Sciatic nerve (tissue), 2 donors: ENCODE results near the gene CORIN. TPM values are rescaled to one million over a fixed set of nuclear protein-coding genes. Genes with fewer than 3 reads are reported as not detected.
"Not testable (repeated sequence)": the region's sequence is repeated elsewhere in the genome, so short reads cannot be mapped to it uniquely, and the experiment has no call there.

Experiments
- ATAC-seq: fragments of 200-7000 bp; cut with Tn5 transposase; one replicate; pipeline ENCODE4 v1.9.1; 2020; ENCODE audit warnings: mild to moderate bottlenecking, moderate library complexity
- DNase-seq: peaks from one replicate; pipeline ENCODE4 v3.0.0-alpha.2; 2020; ENCODE audit warnings: low spot score
- intact Hi-C: fragments of 100-400 bp; cut with DNase I; formaldehyde crosslinking; loops from one replicate; pipeline ENCODE4 v1.14.2; 2022
- total RNA-seq: library from RNA; stranded (reverse); fragmentation: NEBNext Ultra II Directional; extraction: Animal tissue kit (Norgen Biotek cat#: 25700); gene quantifications from one replicate; pipeline ENCODE4 v1.2.1, GENCODE V29; 2021
- donor health status: DM: no; HTN: no; CAD: no.
- donor health status: DM: no; HTN: no; CAD: no.

Gene CORIN
- total RNA-seq, 1 donor from 2014 or later, result 0.36 TPM

DNA sequence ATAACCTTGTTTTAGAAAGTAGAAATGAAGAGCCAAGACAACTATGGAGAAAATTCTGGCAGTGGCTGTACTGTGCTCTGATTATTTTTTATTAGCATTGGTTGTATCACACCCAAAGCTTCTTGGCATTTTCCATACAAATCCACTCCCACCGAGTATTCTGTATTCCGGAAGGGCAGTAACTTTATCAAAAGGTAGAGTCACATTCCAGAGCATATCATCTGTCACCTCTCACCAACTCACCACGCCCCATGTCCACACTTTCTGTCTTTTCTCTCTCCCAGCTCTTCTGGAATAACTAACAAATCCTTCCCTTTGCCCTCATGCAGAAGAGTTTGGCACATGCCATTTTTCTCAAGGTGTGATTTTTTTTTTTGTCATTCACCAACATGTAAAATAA lies 52.7 kb downstream of the CORIN start:
- intact Hi-C loops, result no loop called here
- no peak for DNase-seq
- ATAC-seq, result no peak

DNA sequence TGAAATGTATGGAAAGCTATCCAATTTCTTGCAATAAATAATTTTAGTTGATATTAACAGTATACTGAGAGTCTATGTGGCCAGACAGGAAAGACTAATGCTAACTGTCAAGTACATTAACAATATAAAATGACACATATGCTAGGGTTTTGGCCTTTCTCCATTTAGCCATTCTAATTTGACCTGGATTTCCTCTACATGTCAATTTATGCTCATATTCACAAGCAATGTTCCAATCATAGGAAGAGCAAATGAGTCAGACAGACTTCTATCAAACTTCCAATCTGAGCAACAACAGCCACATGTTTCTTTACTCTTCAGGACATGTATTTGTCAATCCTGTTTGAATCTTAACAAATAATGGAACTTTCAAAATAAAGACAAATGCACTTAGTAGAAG lies 53.6 kb downstream of the CORIN start:
- no peak for DNase-seq
- no peak for ATAC-seq
- intact Hi-C loops, result no loop called here

DNA sequence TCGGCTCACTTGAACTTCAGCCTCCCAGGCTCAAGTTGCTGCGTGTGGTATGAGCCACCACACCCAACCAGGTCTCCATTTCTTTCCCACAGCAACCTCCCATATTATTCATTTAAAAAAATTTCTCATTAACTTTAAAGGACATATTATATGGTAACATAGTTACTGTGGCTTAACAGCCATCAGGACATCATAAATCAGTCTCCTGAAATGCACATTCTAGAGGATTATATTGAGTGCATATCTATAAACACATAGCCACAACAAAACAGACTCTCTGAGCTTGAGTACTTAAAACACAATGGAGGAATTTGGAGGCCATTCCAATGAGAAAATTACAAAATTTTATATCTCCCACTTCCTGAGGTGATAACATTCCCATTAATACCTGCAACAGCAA lies 61.5 kb downstream of the CORIN start:
- no peak for DNase-seq
- intact Hi-C loops, result no loop called here
- no peak for ATAC-seq

DNA sequence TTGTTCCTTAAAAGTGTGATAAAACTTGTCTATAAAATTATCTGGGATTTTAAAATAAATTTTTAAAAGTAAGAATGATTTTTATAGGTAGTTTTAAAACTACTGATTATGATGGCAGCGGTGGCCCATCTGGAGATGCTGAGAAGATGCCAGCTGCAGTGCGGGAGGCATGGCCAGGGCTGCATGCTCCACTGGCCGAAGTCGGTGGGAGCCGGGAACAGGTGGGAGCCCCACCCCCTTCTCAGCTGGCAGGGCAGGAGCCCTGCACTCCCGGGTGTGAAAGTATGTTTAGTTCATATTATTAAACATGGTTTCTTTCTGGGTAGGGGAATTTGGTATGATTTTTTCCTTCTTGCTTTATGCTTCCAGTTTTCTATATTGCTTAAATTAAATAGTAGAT lies 63.8 kb downstream of the CORIN start:
- no peak for DNase-seq
- no peak for ATAC-seq
- intact Hi-C loops, result no loop called here

DNA sequence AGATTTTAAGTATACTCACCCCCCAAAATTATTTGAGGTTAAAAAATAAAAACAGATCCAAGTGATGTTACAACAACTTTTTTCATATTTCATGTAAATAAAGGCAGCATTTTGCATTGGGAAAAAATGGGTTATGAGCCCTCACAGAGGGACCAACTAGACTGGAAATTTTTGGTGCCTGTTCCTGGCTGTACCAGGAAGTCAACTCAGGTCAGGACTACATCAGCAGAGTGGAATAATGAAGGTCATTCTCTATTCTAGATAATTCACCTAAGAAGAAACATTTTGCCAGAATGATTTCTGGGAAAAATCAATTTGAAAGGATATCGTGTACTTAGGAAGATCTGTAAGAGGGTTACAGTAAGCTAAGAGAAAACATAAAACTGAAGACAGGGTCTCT lies 66.8 kb downstream of the CORIN start:
- DNase-seq (no peak), ATAC-seq (no peak)
- intact Hi-C loops, result no loop called here

DNA sequence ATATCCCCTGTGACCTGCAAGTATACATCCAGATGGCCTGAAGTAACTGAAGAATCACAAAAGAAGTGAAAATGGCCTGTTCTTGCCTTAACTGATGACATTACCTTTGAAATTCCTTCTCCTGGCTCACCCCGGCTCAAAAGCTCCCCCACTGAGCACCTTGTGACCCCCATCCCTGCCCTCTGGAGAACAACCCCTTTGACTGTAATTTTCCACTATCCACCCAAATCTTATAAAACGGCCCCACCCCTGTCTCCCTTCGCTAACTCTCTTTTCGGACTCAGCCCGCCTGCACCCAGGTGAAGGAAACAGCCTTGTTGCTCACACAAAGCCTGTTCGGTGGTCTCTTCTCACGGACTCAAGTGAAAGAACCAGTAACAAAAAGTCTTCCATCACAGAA lies 69.9 kb downstream of the CORIN start:
- ATAC-seq, DNase-seq: not testable (repeated sequence)
- intact Hi-C loops, result loop anchor here (2.0 kb wide), 1 partner anchor 15 kb away; no protein-coding TSS in a partner anchor

DNA sequence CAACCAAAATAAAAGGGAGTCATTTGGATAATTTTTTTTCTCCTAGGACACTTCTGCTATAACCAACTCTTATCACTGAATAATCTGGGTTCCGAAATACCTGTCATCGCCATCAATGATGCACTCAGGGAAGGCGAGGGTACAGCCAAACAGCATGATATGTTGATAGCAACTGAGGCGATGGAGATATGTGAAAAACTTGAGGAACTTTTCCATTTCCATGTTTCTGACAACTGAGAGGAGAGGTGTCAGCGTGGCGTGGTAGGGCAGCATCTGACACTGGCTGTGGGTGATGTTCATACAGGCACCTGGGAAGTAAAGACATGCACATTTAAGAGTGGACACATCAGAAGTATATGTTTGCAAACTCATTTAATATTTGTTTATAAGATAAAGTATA lies 74.6 kb downstream of the CORIN start:
- DNase-seq (no peak), ATAC-seq (no peak)
- intact Hi-C loops, result no loop called here

DNA sequence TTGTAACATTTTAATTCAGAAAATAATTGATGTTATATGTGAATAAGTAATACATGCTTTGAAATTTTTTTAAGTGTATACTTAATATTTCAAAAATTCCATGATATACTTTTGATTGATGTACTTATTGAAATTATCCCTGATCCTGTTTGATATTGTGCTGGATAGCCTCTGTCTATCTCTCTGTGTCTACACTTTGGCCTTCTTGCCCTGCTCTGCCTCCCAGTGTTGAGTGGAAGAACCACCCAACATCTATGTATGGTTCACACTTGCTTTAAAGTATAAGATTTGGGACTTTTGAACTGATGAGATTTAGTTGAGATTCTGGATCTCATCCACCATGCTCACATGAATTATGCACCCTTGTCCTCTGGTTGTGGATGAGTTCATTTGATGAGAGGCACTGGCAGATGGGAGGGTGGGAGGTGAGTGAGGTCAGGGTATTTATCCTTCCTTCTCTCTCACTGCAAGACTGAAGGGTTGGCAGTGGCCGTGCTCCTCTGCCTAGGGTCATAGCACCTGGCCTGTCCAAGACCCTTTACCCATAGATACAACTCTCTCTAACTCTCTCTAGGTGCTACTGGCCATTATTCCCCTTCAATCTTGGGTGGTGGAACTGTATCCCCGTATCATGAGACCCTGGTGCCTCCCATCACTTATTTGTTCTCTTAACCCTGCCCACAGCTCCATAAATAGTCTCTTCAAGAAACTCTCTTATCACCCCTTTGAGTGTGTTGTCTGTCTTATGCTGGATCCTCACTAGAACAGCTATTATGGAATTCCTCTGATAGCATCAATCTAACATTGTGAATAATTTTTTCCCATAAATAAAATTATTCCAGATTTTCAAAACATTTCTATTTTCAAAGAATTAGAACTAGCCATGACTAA lies 75.2 kb downstream of the CORIN start:
- DNase-seq (no peak), ATAC-seq (no peak)
- intact Hi-C loops, result no loop called here

DNA sequence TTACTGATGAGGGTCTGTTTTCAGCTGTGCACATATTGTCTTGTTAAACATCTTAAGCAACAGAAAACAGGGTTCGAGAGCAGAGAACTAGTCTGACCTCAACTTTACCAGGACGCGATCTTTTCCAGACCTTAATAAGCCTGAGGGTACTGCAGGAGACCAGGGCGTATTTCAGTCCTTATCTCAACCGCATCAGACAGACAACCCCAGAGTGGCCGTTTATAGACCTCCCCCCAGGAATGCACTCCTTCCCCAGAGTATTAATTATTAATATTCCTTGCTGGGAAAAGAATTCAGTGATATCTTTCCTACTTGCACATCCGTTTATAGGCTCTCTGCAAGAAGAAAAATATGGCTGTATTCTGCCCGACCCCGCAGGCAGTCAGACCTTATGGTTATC lies 84.6 kb downstream of the CORIN start:
- not testable (repeated sequence) for DNase-seq, ATAC-seq
- intact Hi-C loops, result loop anchor here (2.0 kb wide), 1 partner anchor 13 kb away; no protein-coding TSS in a partner anchor

DNA sequence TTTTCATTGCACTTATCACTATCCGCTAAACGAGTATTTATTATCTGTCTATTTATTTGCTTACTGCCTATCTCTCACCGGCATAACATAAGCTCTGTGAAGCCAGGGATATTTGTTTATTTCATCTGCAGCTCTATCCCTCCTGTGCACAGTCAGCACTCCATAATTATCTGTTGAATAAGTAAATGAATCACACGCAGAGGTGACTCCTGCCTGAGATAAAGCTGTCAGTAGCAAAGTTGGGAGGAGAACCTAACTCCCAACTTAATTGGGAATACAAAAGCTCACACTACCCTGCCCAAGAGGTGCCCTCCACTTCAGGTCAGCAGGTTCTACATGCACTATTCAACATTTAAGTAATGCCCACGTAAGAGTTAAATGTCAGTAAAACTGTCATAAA lies 85.7 kb downstream of the CORIN start:
- DNase-seq (no peak), ATAC-seq (no peak)
- intact Hi-C loops, result loop anchor here (2.0 kb wide), 1 partner anchor 15 kb away; no protein-coding TSS in a partner anchor

DNA sequence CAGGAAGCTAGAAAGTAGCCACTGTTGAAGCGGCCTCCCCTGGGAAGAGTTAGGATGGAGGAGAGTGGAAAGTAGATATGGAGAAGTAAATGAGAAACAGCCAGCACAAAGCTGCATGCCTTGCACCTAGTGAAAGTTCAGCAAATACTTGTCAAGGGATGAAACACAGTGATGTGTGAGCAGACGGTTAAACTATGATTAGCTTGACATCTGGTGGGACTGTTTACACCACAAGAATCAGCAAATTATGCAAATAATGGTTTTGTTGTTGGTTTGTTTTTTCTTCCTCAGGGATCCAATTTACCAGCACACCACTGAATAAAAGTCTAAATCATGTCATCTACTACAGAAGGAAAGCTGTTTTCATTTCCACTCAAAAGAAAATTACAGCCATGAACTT lies 87.1 kb downstream of the CORIN start:
- DNase-seq (no peak), ATAC-seq (no peak)
- intact Hi-C loops, result no loop called here

DNA sequence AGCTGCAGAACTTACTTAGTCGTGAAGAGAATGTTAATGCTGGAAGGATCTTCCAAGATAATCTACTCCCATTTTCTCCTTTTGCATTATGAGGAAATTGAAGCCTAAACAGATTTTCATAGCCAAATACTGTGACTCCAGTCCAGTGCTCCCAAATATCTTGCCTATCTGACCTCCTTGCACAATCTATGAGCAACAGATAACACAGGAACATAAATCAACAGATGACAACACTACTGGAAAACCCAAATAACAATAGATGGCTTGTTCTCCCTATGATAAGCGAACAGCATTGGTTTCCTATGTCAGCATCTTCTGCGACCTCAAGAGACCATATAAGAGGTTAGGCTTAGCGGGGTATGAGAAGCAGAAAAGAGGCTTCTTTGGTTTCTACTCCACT lies 88.0 kb downstream of the CORIN start:
- ATAC-seq, result no peak

DNA sequence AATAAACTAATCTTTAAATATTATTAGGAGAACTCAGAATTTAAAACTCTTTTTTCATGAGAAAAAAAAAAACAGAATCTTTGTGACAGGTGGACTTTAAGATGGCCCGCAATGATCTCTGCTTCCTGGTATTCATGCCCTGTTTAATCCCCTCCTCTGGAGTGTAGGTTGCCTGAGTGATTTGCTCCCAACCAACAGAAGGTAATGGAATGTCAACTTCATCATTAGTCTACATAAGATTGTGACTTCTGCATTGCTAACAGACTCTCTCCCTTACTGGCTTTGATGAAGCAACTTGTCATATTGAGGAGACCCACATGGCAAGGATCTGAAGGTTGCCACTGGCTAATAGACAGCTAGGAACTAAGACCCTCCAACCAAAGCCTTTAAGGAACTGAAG lies 88.8 kb downstream of the CORIN start:
- no peak for ATAC-seq
- intact Hi-C loops, result no loop called here

More for the DNA sequence above, 88.0 kb downstream of the CORIN start:
- intact Hi-C loops, result no loop called here
- DNase-seq, result no peak

DNA sequence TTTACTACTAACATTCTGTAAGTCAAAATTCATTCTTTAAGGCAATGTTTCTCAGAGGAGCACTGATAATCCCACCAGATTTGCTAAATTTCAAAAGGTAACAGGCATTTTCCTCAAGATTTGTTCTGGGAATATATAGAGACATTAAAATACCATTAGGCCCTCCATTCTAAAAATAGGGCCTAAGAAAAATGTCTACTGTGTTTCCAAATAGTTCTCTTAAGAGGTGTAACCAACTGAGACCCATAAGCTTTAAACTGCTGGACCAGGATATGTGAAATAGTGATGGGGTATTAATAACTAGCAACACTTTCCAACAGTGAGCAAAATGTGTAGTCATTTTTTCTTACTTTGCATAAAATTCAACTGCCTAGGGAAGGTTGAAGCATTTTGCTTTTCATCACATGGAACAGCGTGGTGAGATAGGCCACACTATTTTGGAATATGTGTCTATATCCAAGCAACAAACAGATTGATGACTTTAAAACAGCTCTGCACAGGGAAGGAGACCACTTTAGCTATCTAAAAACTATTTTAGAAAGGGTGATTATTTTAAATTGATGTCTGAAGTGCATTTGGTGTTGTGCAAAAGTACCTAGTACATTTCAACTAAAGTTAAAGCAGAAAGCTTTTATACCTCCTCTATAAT lies 89.9 kb downstream of the CORIN start:
- no peak for ATAC-seq

More for the DNA sequence above, 88.8 kb downstream of the CORIN start:
- no peak for DNase-seq

DNA sequence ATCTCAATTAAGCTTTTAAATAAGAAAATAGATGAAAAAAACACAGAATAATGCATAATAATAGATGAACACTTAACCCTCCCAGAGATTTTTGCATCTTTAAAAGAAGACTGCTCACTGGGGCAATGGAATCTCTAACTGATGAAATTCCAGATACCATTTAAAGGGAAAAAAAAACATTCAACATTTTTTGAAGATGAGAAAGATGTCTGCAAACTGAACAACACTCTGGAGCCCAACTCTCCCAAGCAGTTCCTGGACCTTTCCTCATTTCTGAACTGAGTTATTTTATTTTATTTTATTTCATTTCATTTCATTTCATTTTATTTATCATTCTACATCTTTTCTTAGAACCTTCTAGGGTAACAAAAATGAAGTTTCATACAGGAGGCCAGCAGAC lies 90.7 kb downstream of the CORIN start:
- ATAC-seq, result no peak
- intact Hi-C loops, result no loop called here
- no peak for DNase-seq

More for the DNA sequence above, 89.9 kb downstream of the CORIN start:
- intact Hi-C loops, result no loop called here
- DNase-seq, result no peak

DNA sequence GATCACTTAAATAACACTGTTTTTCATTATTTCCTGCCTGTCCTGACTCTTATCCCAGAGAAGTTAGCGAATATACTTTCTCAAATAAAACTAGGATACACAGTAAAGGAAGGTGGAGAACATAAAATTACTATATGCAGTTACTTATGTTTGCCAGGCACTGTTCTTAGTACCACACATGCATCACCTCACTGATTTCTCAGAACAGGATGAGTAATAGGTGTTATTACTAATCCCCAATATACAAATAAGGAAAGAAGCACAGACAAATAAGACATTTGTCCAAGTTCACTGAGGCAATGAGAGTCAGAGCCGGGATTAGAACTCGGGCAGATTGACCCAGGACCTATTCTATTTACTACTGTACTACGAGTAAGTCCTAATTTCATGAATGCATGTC lies 91.7 kb downstream of the CORIN start:
- ATAC-seq, result no peak
- intact Hi-C loops, result no loop called here
- DNase-seq, result no peak

DNA sequence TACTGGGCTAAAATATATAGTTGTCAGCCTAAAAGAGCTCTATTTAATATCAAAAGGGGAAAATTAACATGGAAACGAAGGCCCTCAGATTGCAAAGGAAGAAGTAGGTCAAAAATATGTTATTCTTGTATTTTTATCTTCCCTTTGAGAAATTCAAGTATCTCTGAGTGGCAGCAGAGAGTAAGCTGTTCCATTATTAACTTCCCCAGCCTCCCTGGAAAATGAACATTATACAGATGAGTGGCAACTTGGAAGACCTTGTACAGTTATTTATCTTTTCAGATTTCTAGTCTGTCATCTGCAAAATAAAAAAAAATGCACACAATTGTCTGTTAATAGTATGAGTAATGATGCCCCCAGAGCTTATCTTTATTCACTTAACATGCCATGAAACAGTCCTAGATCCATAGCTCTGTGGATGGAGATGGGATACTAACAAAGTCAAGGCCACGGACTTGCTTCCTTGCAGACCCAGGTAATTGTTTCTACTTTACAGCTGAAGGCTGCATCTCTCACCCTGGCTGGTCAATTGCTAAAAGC lies 93.0 kb downstream of the CORIN start:
- DNase-seq (no peak), ATAC-seq (no peak)
- intact Hi-C loops, result no loop called here

DNA sequence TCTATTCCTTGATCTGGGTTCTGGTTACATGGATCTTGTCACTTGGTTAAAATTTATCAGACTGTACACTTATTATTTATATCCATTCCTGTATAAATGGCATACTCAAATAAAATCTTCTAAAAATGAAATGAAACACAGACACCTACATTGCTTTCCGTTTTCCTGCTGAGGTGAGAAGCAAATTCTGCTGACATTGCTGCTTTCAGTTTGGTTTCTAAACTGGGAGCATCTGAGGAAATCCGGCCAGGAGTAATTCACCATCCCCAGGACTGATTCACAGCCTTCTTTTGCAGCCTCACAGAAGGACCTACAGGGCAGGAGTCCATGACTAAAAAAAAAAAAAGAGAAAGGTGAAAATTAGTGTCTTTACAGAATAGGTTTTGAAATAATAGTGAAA lies 93.6 kb downstream of the CORIN start:
- intact Hi-C loops, result no loop called here

DNA sequence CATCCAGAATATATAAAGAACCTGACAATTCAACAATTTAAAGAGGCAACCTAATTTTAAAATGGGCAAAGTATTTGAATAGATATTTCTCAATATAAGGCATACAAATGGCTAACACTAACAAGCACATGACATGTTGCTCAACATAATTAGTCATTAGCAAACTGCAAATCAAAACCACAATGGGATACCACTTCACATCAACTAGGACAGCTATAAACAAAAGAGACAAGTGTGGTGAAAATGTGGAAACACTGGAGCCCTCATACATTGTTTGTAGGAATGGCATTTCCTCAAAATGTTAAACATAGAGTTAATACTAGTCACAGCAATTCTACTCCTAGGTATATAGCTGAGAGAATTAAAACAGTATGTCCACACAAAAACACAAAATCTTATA lies 96.7 kb downstream of the CORIN start:
- ATAC-seq (no peak), DNase-seq (no peak)
- intact Hi-C loops, result no loop called here

More for the DNA sequence above, 93.6 kb downstream of the CORIN start:
- ATAC-seq, result no peak
- no peak for DNase-seq

DNA sequence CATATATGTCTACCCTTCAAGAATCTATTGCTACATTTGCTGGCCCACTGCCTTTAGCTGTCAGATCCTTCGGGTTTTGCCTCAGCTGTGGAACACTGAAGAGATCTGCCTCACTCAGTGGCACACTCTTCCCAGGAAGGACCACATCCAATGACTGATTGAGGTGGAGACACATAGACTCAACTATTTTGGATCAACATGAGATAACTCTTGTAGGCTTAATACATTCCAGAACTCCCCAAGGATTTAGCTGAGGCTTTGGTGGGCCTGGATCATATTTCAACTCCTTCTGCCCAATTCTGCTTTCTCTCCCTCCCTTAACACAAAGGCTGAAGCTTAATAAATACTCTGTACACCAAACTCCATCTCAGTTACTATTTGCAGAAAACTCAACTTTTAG lies 100.5 kb downstream of the CORIN start:
- no peak for DNase-seq
- no peak for ATAC-seq
- intact Hi-C loops, result no loop called here
